K562 (cell line): ENCODE measurements around the gene PRELID1. TPM values are rescaled to one million over a fixed set of nuclear protein-coding genes. Genes with fewer than 3 reads are reported as not detected.

ENCODE experiments used
- ATF7 ChIP-seq: fragments of 450-650 bp; IDR thresholded peaks from 2 replicates; pipeline ENCODE4 v1.7.1; 2014; ENCODE audit warnings: mild to moderate bottlenecking, moderate library complexity
- FOXP1 ChIP-seq: sonication (generic); formaldehyde crosslinking; IDR thresholded peaks from 2 replicates; pipeline ENCODE4 v1.8.0; 2022; ENCODE audit warnings: mild to moderate bottlenecking, missing genetic modification reagents
- GABPA ChIP-seq: fragments of 200-800 bp; sonication (Bioruptor generic); conservative IDR thresholded peaks from 2 replicates; pipeline ENCODE4 v1.6.1; 2016; ENCODE audit warnings: low read depth, missing genetic modification characterization, missing compliant biosample characterization
- ILF3 ChIP-seq: fragments of 450-650 bp; IDR thresholded peaks from 2 replicates; pipeline ENCODE4 v1.6.1; 2018; ENCODE audit warnings: antibody characterized with exemption, mild to moderate bottlenecking, moderate library complexity, borderline replicate concordance
- MAZ ChIP-seq, 2 experiments: fragments of 450-650 bp in 1 of 2; sonication (generic) in 1 of 2; formaldehyde crosslinking; IDR thresholded peaks in 1 of 2; conservative IDR thresholded peaks in 1 of 2; 2 replicates each; pipeline versions ENCODE4 v1.4.0 to v1.5.0; 2020; ENCODE audit warnings: mild to moderate bottlenecking in 1 of 2, missing genetic modification reagents in 1 of 2
- MYC ChIP-seq, 2 experiments: fragments of 250-450 bp in 1 of 2; sonication (Bioruptor Pico) in 1 of 2; IDR thresholded peaks; 2 replicates each; pipeline versions ENCODE4 v1.5.1 to v1.6.1; 2012 to 2021; ENCODE audit warnings: low read depth in 2 of 2, borderline replicate concordance in 1 of 2, improper control_type of control experiment in 1 of 2, low read length in 1 of 2, mild to moderate bottlenecking in 1 of 2, moderate library complexity in 1 of 2
- PBX2 ChIP-seq, 2 experiments: IDR thresholded peaks in 1 of 2; conservative IDR thresholded peaks in 1 of 2; 2 replicates each; pipeline ENCODE4 v1.6.1; 2016; ENCODE audit warnings: low read depth in 2 of 2, mild to moderate bottlenecking in 1 of 2, missing compliant biosample characterization in 1 of 2, missing genetic modification characterization in 1 of 2, moderate library complexity in 1 of 2
- RBM22 ChIP-seq: fragments of 200-400 bp; formaldehyde crosslinking; IDR thresholded peaks from 2 replicates; pipeline ENCODE4 v1.6.1; 2018; ENCODE audit warnings: low read length, low read depth; ENCODE audit not compliant: poor library complexity, severe bottlenecking
- SRSF9 ChIP-seq: fragments of 200-400 bp; formaldehyde crosslinking; IDR thresholded peaks from 2 replicates; pipeline ENCODE4 v1.6.1; 2017; ENCODE audit warnings: low read depth, low read length, borderline replicate concordance
- ZNF655 ChIP-seq: fragments of 250-450 bp; sonication (Bioruptor Pico); IDR thresholded peaks from 2 replicates; pipeline ENCODE4 v1.5.0; 2021
- polyA plus RNA-seq, 8 experiments: library from polyadenylated mRNA; depleted of rRNA in 4 of 8; stranded (reverse) in 5 of 8; unstranded in 3 of 8; fragments of >200 nt; fragmentation: Nextera tagmentation in 2 of 8; fragmentation: Illumina TruSeq in 1 of 8; extraction: Ambion mirVana in 2 of 8; extraction: Trizol in 1 of 8; gene quantifications; 2 replicates each; pipeline versions ENCODE4 v1.2.1 to v1.2.3, GENCODE V29; 2011 to 2014; ENCODE audit warnings: inconsistent platforms in 1 of 8, missing spikeins in 1 of 8
- total RNA-seq, 7 experiments: library from RNA; depleted of rRNA in 6 of 7; stranded (reverse); fragments of >200 nt in 6 of 7; fragmentation: Illumina TruSeq in 2 of 7; extraction: Trizol in 2 of 7; gene quantifications; 2 replicates each; pipeline versions ENCODE4 v1.2.1 to v1.2.3, GENCODE V29; 2011 to 2021; ENCODE audit warnings: low replicate concordance in 1 of 7
- TF ChIP-seq, protein P1 (sequence below), 2 experiments: fragments of 450-650 bp in 1 of 2; sonication (generic) in 1 of 2; formaldehyde crosslinking in 1 of 2; IDR thresholded peaks; 2 replicates each; pipeline versions ENCODE4 v1.7.1 to v1.9.0; 2016 to 2022; ENCODE audit warnings: inconsistent platforms in 1 of 2, mild to moderate bottlenecking in 1 of 2, missing genetic modification reagents in 1 of 2

The PRELID1 gene
- total and polyA plus RNA-seq, 9 of the 15 experiments (the other 6 are each of a cell fraction or from before 2014, with no cell fraction given): 40.1 to 484 (median 340) TPM

GRCh38 chr5:177300236-177300880, 3.2 kb upstream of the PRELID1 start (continued):
- TF ChIP-seq, protein P1, sequence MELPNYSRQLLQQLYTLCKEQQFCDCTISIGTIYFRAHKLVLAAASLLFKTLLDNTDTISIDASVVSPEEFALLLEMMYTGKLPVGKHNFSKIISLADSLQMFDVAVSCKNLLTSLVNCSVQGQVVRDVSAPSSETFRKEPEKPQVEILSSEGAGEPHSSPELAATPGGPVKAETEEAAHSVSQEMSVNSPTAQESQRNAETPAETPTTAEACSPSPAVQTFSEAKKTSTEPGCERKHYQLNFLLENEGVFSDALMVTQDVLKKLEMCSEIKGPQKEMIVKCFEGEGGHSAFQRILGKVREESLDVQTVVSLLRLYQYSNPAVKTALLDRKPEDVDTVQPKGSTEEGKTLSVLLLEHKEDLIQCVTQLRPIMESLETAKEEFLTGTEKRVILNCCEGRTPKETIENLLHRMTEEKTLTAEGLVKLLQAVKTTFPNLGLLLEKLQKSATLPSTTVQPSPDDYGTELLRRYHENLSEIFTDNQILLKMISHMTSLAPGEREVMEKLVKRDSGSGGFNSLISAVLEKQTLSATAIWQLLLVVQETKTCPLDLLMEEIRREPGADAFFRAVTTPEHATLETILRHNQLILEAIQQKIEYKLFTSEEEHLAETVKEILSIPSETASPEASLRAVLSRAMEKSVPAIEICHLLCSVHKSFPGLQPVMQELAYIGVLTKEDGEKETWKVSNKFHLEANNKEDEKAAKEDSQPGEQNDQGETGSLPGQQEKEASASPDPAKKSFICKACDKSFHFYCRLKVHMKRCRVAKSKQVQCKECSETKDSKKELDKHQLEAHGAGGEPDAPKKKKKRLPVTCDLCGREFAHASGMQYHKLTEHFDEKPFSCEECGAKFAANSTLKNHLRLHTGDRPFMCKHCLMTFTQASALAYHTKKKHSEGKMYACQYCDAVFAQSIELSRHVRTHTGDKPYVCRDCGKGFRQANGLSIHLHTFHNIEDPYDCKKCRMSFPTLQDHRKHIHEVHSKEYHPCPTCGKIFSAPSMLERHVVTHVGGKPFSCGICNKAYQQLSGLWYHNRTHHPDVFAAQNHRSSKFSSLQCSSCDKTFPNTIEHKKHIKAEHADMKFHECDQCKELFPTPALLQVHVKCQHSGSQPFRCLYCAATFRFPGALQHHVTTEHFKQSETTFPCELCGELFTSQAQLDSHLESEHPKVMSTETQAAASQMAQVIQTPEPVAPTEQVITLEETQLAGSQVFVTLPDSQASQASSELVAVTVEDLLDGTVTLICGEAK (IDR thresholded peaks at IDR 0.05): peak; percentile 55
- TF ChIP-seq, protein P1 (CRISPR knock-in tag; IDR thresholded peaks at IDR 0.05): no peak
- TF ChIP-seq ILF3 (no peak), RBM22 (no peak), FOXP1 (CRISPR knock-in tag) (0 out of 2 replicates have a peak, but pooled peaks have one; percentile 34), SRSF9 (no peak), ZNF655 (CRISPR knock-in tag) (no peak), PBX2 (CRISPR knock-in tag; IDR thresholded peaks at IDR 0.05; ENCODE audit: low read depth) (no peak), PBX2 (tag; conservative IDR thresholded peaks at IDR 0.05; ENCODE audit: low read depth) (peak; percentile 60), GABPA (peak; percentile 72), MYC (IDR thresholded peaks at IDR 0.05; ENCODE audit: low read depth, low read length) (peak; percentile 42; the same call in 1 of the 2 replicates), MYC (CRISPR knock-in tag; IDR thresholded peaks at IDR 0.05; ENCODE audit: borderline replicate concordance, low read depth) (no peak), ATF7 (peak; percentile 81), MAZ (CRISPR knock-in tag; conservative IDR thresholded peaks at IDR 0.05 in 1 of 2, IDR thresholded peaks at IDR 0.05 in 1 of 2) (peak in 1 of 2 experiments; percentile 66; a peak in 2 of 4 replicates)
